Upper lobe of right lung (tissue), 1 donor: ENCODE measurements around the gene COL4A4. TPM values are rescaled to one million over a fixed set of nuclear protein-coding genes. Genes with fewer than 3 reads are reported as not detected.

Experiments used
- ATAC-seq: fragments of 200-7000 bp; cut with Tn5 transposase; one replicate; pipeline ENCODE4 v1.9.1; 2020; ENCODE audit warnings: mild to moderate bottlenecking, moderate library complexity
- DNase-seq: peaks from one replicate; pipeline ENCODE4 v3.0.0-alpha.2; 2020
- H3K27ac ChIP-seq: fragments of 200-600 bp; one replicate; pipeline ENCODE4 v1.8.0; 2022
- H3K27me3 ChIP-seq: fragments of 200-600 bp; one replicate; pipeline ENCODE4 v1.8.0; 2022; ENCODE audit warnings: mild to moderate bottlenecking
- H3K36me3 ChIP-seq: fragments of 200-600 bp; one replicate; pipeline ENCODE4 v1.8.0; 2022
- H3K4me1 ChIP-seq: fragments of 200-600 bp; one replicate; pipeline ENCODE4 v1.8.0; 2022
- H3K4me3 ChIP-seq: fragments of 200-600 bp; one replicate; pipeline ENCODE4 v1.8.0; 2022; ENCODE audit warnings: mild to moderate bottlenecking
- H3K9me3 ChIP-seq: fragments of 200-600 bp; one replicate; pipeline ENCODE4 v1.8.0; 2022
- CTCF ChIP-seq: fragments of 200-600 bp; IDR thresholded peaks from one replicate; pipeline ENCODE4 v1.8.0; 2022; ENCODE audit warnings: antibody characterized with exemption
- intact Hi-C: fragments of 100-400 bp; cut with DNase I; formaldehyde crosslinking; loops from one replicate; pipeline ENCODE4 v1.11.0; 2022
- total RNA-seq: library from RNA; stranded (reverse); fragmentation: NEBNext Ultra II Directional; extraction: Animal tissue kit (Norgen Biotek cat#: 25700); gene quantifications from one replicate; pipeline ENCODE4 v1.2.1, GENCODE V29; 2021
- donor health status: DM: no; HTN: yes; CAD: no; lungs with severe emphysema.

The COL4A4 gene
- total RNA-seq, 1 donor from 2014 or later: 36.1 TPM

- no peak for TF ChIP-seq CTCF
- no peak for DNase-seq
- Histone ChIP-seq H3K27me3 (peaks cover 4% of the 10 kb centered on the region), H3K36me3 (no peaks in the 10 kb centered on the region), H3K4me3 (no peak overlapping the region), H3K27ac (no peak overlapping the region), H3K4me1 (no peaks in the 10 kb centered on the region), H3K9me3 (no peaks in the 10 kb centered on the region)
- ATAC-seq: no peak
- intact Hi-C loops: no loop called here
These were observed 40.3 kb downstream of the COL4A4 start for GRCh38 chr2:227123697-227124096.

GRCh38 chr2:227118353-227118752 is 45.7 kb downstream of the COL4A4 start:
- Histone ChIP-seq H3K27me3 (no peaks in the 10 kb centered on the region), H3K36me3 (no peaks in the 10 kb centered on the region), H3K9me3 (no peaks in the 10 kb centered on the region), H3K4me1 (no peaks in the 10 kb centered on the region), H3K4me3 (no peak overlapping the region), H3K27ac (no peak overlapping the region)
- no peak for DNase-seq
- intact Hi-C loops: no loop called here
- TF ChIP-seq CTCF: no peak
- no peak for ATAC-seq

- Histone ChIP-seq H3K9me3 (no peaks in the 10 kb centered on the region), H3K36me3 (no peaks in the 10 kb centered on the region), H3K4me1 (no peaks in the 10 kb centered on the region), H3K27ac (no peak overlapping the region), H3K4me3 (no peak overlapping the region), H3K27me3 (no peaks in the 10 kb centered on the region)
- intact Hi-C loops: no loop called here
- no peak for TF ChIP-seq CTCF
- ATAC-seq (no peak), DNase-seq (no peak)
These were observed 46.2 kb downstream of the COL4A4 start for GRCh38 chr2:227117852-227118251.

GRCh38 chr2:227117027-227117426 is 47.0 kb downstream of the COL4A4 start:
- DNase-seq (no peak), ATAC-seq (no peak)
- no peak for TF ChIP-seq CTCF
- H3K27ac ChIP-seq: no peak overlapping the region
- H3K4me3 ChIP-seq: no peak overlapping the region
- H3K9me3 ChIP-seq: no peaks in the 10 kb centered on the region
- intact Hi-C loops: no loop called here
- H3K27me3 ChIP-seq: no peaks in the 10 kb centered on the region
- H3K4me1 ChIP-seq: no peaks in the 10 kb centered on the region
- H3K36me3 ChIP-seq: no peaks in the 10 kb centered on the region

- H3K36me3 ChIP-seq: no peaks in the 10 kb centered on the region
These were observed 48.2 kb downstream of the COL4A4 start for GRCh38 chr2:227115761-227116160.

More at GRCh38 chr2:227115761-227116160, 48.2 kb downstream of the COL4A4 start:
- no peak for TF ChIP-seq CTCF
- H3K27me3 ChIP-seq: no peaks in the 10 kb centered on the region
- no peak for ATAC-seq
- no peaks in the 10 kb centered on the region for H3K9me3 ChIP-seq
- DNase-seq: no peak
- intact Hi-C loops: no loop called here
- no peak overlapping the region for H3K4me3 ChIP-seq
- H3K27ac ChIP-seq: no peak overlapping the region
- no peaks in the 10 kb centered on the region for H3K4me1 ChIP-seq
